Mucosa of gallbladder (tissue), 1 donor: ENCODE data around the gene EXTL2. TPM values are rescaled to one million over a fixed set of nuclear protein-coding genes. Genes with fewer than 3 reads are reported as not detected.
A peak's percentile ranks its signal among the peaks of the same experiment; 100 is the strongest.
"Not testable (repeated sequence)": the region's sequence is repeated elsewhere in the genome, so short reads cannot be mapped to it uniquely, and the experiment has no call there.

ENCODE experiments used
- DNase-seq: peaks from one replicate; pipeline ENCODE4 v3.0.0-alpha.2; 2020; ENCODE audit warnings: low spot score
- total RNA-seq: library from RNA; stranded (reverse); gene quantifications from one replicate; pipeline ENCODE4 v1.2.1, GENCODE V29; 2021
- donor health status: DM: no; HTN: no; CAD: no.

EXTL2 gene
- total RNA-seq, 1 donor from 2014 or later = 12.8 TPM

DNA sequence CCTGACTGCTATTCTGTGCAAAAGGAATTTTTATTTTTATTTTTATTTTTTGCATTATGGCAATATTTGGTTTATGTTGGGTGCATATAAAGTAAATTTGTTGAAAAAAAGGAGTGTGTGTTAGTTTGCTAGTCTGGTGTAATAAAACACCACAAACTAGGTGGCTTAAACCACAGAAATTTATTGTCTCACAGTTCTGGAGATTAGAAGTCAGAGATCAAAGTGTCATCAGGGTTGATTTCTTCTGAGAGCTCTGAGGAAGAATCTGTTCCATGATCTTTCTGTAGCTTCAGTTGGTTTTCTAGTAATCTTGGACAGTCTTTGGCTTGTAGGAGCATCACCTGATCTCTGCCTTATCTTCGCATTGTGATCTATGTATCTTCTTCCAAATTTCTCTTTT is 7.7 kb upstream of the EXTL2 start:
- DNase-seq = no peak

DNA sequence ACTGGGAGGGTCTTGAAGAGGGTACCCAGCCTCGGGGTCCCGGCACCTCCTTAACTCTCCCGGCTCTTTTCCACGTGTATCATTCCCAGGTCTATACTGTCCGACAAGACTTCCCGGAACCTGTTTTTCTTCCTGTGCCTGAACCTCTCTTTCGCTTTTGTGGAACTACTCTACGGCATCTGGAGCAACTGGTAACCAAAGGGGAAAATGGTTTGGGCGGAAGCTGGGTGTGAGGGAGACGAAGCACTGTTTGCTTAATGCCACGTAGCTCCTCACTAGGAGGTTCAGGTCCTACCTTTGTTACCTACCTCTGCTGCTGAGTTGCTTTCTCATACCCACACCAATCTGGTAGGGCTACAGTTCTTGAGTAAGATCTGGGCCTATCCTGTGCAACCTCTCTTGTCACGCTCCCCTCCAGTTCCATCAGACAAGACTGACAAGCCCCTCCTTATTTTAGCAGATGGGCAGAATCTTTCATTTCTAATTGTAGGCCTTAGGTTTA is 1.9 kb upstream of the EXTL2 start:
- peak; percentile 15 for DNase-seq

DNA sequence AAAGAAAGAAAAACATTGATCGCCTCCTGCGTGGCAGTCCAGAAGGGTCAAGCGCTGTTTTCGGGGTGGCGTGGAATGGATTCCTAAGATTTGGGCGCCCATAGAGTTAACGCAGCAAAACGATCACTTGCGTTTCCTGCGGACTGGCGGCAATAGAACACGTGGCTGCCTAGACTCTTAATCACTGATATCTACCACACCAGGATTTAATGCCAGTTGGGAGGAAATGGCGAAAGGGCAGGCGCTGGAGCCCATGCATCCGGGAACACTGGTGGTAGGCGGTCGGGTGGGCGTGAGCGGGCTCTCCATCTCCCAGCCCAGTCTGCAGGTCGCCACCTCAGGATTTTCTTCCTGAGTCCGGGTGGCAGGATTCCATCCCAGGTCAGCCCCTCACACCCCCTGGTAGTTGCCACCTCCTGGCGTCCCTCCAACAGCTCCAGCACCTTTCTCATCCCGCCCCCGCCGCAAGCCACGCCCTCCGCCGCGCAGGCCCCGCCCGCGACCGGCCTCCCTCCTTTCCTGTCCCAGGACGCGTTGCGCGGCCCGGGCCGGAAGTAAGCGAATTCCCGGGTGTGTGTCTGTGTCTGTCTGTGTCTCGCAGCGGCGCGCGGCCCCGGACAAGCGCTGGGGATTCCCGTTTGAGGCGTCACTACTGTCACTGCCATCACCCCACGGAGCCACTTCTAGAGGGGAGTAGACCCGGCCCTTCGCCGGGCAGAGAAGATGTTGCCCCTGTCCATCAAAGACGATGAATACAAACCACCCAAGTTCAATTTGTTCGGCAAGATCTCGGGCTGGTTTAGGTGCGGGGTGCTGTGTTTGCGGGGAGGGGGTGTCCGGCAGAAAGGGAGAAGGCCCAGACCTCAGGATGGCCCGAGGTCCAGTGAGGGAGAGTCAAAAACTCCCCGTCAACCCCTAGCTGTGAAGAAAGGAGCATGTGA is 1.2 kb upstream of the EXTL2 start, which contains the start of gene SLC30A7:
Gene SLC30A7, plus strand, starts transcription at position 551 of the 941 bp plus-strand sequence. Its CDS starts 173 bp downstream, at position 724.
- DNase-seq = peak; percentile 95

DNA sequence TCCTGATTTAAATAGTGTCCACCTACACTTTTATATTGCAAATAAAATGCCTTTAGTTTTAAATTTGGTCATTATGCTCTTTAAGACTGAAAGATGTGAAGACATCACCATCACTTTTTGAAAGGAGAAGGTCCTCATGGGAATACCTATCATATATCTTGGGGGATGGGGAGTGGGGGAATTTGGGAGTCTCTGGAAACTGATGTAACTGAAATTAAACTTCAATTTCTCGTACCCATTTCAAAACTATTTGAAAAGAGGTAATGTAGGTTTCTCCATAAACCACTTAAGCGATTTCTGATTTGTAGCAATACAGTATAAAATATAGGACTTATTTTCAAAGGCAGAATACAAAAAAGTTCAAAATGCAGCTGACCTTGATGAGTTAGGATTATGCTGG is 924 bp downstream of the EXTL2 start:
- DNase-seq = no peak

DNA sequence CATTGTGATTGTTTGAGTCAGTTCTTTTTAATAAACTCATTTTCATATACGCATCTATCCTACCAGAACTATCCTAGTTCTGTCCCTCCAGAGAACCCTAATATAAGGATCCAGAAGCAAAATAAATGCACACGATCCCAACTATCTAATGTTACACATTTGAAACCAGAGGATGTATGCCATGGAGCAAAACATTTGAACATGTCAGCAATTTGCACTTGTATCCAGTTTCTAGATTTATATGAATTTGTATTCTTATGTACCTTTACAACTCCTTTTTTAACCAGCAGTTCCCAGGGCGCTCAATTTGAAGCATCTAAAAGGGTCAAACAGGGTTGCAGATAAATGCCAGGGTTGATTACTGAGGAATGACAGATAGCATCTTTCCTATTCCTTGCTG is 2.1 kb downstream of the EXTL2 start:
- DNase-seq = no peak

DNA sequence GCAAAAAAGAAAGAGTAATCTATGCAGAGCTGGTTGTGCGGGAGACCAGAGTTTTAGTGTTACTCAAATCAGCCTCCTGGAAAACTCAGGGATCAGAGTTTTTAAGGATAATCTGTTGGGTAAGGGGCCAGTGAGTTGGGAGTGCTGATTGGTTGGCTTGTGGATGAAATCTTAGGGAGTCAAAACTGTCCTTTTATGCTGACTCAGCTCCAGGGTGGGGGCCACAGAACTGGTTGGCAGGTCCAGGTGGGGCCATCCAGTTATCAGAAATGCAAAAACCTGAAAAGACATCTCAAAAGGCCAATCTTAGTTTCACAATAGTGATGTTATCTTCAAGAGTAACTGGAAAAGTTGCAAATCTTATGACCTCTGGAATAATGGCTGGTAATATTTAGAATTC is 3.3 kb downstream of the EXTL2 start:
- no peak for DNase-seq

DNA sequence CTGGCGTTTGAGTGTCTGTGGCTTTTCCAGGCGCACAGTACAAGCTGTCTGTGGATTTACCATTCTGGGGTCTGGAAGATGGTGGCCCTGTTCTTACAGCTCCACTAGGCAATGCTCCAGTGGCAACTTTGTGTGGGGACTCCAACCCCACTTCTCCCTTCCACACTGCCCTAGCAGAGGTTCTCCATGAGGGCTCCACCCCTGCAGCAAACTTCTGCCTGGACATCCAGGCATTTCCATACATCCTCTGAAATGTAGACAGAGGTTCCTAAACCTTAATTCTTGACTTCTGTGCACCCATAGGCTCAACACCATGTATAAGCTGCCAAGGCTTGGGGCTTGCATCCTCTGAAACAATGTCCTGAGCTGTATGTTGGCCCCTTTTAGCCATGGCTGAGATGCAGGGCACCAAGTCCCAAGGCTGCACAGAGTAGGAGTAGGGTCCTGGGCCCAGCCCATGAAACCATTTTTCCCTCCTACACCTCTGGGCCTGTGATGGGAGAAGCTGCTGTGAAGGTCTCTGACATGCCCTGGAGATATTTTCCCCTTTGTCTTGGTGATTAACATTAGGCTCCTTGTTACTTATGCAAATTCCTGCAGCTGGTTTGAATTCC is 4.7 kb downstream of the EXTL2 start:
- DNase-seq = not testable (repeated sequence)

DNA sequence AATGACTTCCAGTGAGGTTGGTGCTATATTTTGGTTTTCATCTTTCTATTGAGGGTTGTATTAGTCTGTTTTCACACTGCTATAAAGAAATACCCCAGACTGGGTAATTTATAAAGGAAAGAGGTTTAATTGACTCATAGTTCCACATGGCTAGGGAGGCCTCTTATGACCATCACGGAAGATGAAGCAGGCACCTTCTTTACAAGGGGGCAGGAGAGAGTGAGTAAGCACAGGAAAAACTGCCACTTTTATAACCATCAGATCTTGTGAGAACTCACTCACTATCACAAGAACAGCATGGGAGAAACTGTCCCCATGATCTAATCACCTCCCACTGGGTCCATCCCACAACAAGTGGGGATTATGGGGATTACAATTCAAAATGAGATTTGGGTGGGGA is 5.6 kb downstream of the EXTL2 start:
- DNase-seq = not testable (repeated sequence)

DNA sequence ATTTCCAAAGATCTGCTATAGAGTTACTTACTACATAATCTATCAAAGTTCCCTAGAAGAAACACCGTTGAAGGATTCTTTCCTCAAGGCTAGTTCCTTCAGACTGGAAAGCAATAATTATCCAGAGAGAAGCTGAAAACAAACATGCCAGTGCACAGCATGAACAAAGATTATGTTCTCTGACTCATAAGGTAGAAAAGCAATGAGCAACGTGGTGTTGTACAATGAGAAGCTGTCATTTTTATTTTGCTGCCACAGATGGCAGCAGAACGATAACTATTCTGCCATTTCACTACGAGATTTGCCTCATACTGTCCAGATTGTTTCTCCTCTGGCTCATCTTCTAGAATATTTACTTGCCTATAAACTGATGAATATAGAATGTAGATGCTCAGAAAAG is 10.7 kb downstream of the EXTL2 start:
- DNase-seq = no peak

DNA sequence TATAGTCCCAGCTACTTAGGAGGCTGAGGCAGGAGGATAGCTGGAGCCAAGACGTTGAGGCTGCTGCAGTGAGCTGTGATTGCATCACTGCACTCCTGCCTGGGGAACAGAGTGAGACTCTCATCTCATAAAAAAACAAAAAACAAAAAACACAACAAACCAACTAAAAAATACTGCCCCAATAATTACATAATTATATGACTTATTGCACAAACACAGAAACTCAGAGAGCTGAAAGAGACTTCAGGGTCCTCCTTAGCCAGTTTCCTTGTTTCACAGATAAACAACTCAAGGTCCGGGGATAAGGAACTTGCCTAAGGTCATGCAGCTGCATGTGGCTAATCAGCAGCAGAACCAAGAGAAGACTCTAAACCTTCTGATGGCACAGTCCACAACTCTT is 11.9 kb downstream of the EXTL2 start:
- no peak for DNase-seq

DNA sequence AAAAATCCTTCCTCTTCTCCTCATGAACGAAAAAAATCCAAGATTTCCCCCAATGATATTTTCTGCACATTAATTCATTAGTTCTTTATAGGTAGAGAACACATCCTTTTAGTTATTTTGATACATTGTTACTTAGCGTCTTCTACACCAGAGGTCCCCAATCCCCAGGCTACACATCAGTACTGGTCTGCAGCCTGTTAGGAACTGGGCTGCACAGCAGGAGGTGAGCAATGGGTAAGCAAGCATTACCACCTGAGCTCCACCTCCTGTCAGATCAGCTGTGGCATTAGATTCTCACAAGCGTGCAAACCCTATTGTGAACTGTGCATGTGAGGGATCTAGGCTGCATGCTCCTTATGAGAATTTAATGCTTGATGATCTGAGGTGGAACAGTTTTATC is 13.0 kb downstream of the EXTL2 start:
- DNase-seq = no peak

DNA sequence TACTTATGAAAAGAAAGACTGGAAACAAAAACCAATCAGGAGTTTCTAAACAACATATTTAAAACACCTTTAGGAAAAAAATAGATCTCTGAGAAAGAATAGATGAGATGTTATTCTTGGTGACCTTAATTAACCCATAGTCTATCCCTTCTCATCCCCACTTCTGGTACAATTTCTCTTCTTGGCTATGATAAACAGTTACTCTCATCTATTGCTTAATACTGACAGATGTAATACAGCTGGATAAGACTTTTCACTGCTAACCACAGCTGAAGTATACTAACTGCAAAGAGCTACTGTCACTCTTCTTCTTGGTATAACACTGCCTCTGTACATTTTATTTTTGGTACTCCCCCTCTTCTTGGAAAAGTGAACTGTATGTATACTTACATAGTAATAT is 15.2 kb downstream of the EXTL2 start:
- DNase-seq = no peak

DNA sequence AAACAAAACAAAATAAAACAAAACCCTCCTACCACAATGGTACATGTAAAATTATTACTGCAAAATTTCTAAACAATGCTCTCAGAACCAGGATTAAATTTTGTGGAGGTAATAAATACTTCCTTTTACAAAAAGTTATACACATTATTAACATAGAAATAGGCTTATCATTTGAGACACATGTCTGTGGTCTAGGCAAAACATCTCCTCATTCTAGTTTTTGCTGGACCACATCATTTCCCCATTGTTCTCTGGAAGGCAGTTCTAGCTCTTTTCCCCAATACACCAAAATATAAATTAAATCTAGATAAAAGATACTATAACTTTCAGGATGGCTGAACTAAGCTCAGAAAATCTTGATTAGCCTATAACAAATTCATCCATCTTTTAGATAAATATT is 18.4 kb downstream of the EXTL2 start:
- no peak for DNase-seq

DNA sequence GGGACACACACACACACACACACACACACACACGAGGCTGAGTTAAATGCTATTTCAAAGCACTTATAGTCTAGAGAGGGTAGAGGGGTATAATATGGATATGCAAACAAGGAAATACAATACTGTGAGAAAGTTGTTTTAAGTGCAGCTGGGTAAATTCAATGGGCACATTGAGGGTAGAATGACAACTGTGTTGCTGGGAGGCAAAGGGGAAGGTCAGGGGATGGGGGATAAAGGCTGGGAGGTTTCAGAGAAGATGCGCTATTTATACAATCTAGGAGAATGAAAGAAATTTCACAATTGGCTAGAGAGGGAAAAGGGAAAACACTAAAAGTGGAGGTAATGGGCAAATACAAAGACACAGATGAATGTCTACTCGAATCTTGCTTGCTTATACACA is 19.4 kb downstream of the EXTL2 start:
- no peak for DNase-seq

DNA sequence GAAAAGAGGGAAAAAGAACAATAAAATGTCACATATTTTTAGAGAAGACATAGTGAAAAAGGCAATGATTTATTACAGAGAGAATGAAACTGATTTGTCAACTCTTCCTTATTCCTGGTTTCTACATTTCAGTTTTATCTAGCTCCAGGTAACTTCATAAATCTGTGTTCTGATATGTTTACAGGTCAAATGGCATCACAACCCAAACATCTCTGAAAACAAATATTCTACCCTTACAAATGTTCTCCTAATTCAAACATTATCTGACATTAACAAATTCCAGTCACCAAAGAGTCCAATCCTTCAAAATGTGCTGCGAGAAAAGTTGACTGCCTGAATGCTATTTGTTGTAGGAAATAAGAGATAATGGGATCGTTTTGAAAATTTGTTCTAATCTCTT is 20.2 kb downstream of the EXTL2 start:
- DNase-seq = no peak

DNA sequence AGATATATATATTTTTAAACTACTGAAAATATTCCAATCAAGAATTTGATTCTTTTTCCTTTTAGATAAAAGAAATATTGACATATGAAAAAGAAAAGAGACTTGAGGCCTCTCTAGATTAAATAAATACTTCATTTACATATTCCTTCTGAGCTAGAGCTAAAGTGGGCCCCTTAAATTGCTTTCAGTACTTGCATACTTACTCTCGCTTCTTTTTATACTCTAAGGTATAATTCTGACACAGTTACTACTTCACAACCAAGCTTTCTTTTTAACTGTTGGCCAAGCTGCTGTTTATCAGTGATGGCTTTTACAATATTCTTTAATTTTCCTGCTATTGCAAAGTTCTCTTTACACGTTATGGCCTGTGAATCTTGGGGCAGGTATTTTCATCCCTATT is 24.6 kb downstream of the EXTL2 start:
- DNase-seq = no peak

DNA sequence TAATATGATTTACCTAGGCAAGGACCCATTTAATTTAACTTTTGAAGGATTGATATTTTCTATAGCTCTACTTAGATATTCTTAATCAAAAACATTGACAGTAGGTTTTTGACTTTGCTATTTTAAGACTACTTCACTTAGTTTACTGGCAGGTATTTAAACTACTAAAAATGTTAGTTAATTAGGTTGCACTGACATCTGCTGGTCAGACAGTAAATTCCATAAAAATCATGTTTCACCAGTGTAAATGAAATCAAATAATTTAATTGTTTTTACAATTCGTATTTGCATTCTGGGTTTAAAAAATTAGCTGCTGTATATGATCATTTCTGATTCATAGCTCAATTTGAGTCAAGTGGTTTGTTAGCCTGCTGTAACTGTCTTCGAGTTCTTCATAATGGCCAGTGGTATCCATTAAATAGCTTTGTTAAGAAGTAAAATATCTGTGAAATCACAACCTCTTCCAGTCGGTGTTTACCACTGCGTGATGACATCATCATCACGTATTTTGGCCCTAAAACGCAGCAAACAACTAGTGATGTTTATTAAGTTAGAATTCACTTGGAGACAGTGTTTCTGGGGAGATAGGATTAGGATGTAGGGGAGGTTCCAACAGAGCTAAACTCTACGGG is 26.2 kb downstream of the EXTL2 start:
- no peak for DNase-seq

DNA sequence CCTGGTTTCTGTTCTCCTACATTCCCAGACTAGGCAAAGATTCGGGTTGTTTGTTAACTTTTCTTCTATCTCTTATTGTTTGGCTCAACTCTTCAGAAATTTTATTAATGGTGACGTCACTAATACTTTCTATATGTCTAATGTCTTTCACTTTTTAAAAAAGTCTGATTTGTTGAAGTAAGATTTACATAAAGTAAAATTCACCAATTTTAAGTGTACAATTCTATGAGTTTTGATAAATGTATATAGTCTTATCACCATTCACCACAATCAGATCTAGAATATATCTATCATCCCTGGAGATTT is 27.8 kb downstream of the EXTL2 start:
- DNase-seq = no peak

DNA sequence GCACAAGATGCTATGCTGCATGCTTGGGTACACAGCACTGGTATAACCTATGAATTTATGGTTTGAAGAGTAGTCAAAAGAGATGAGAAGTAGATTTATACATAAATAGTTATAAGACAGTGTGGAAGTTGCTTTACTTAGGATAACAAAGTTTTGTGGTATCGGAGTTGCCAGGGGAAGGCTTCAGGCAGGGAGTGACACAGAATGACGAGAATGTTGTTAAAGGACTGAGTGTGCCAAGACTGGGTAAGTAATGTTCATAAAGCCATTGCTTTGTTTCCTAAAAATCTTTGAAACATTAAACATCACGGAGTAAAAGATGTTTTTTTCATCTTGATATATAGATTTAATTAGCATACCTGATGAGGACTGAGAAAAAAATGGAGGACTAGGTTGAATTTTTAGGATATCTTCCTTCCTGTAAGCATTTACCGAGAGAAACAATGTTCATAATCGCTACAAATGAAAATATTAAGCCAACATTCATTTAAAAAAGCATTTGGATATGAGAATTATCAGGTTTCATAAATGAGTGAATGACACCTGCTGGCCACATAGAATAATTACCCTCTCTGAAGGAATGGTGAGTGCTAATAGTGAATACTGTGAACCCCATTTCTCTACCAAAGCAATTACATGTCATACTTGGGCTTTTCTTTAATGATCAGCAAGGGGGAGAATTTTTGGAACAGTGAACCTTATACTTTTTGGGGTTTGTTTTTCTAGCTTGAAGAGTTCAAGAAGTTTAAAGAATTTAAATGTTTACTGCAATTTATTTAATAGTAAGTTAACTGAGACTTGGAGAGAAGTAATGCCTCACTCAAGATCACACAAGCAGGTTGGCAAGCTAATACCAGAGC is 28.4 kb downstream of the EXTL2 start:
- no peak for DNase-seq

DNA sequence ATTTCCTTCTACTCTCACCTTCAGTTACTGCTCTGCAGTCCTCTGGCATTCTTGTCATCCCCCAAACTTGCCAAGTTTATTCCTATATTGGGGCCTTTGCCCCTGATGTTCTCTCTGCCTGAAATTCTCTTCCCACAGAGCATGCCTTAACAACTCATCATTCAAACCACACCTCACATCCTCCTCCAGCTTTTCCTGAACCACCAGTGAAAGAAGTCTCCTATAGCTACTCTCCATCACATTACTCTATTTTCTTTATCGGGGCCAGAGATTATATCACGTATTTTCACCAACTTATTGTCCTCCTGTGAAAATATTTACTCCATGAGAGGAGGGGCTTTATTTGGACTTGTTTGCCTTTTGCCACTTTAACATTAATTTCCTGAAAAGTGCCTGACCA is 32.1 kb downstream of the EXTL2 start:
- DNase-seq = no peak

DNA sequence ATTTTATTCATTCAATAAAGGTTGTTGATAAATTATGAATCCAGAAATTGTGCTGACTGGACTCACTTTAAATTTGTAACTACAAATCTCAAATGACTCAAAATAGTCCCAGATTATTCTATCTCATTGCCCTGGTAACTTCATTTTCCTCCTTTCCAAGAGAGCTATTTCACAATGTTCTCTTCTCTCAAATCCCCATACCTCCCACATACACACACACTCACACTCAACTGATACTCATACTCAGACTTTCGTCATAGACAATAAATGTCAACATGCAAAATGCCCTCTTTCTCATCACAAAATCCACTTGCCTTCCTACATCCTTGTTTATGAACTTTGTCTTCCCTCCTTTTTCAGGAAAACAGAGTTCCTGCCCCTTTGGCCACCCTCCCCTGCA is 33.3 kb downstream of the EXTL2 start:
- DNase-seq = no peak
